GM12878 (cell line): ENCODE measurements around the gene TRIM7. TPM values are rescaled to one million over a fixed set of nuclear protein-coding genes. Genes with fewer than 3 reads are reported as not detected.

Source experiments
- BRCA1 ChIP-seq: IDR thresholded peaks from 2 replicates; pipeline ENCODE4 v1.6.1; 2011; ENCODE audit warnings: low read depth, low read length, improper control_type of control experiment
- FOXK2 ChIP-seq: fragments of 450-650 bp; IDR thresholded peaks from 2 replicates; pipeline ENCODE4 v1.6.1; 2017; ENCODE audit warnings: mild to moderate bottlenecking, moderate library complexity
- SMARCA5 ChIP-seq: fragments of 450-650 bp; IDR thresholded peaks from 2 replicates; pipeline ENCODE4 v1.6.1; 2017; ENCODE audit warnings: mild to moderate bottlenecking
- SUZ12 ChIP-seq: fragments of 200-600 bp; sonication (generic); IDR thresholded peaks from one replicate; pipeline ENCODE4 v1.6.1; 2018; ENCODE audit warnings: antibody characterized with exemption, mild to moderate bottlenecking; ENCODE audit not compliant: unreplicated experiment
- polyA plus RNA-seq, 11 experiments: library from polyadenylated mRNA; depleted of rRNA in 4 of 11; unstranded in 6 of 11; stranded (reverse) in 5 of 11; fragments of >200 nt; fragmentation: Nextera tagmentation in 4 of 11; fragmentation: Illumina TruSeq in 1 of 11; extraction: Ambion mirVana in 4 of 11; extraction: Trizol in 1 of 11; gene quantifications; 1 replicate in 1 of 11; 2 replicates in 10 of 11; pipeline versions ENCODE4 v1.2.1 to v1.2.3, GENCODE V29; 2011 to 2016; ENCODE audit warnings: inconsistent platforms in 2 of 11, missing spikeins in 2 of 11, low read depth in 1 of 11
- total RNA-seq, 4 experiments: library from RNA; depleted of rRNA in 3 of 4; stranded (reverse); fragments of >200 nt in 3 of 4; fragmentation: Illumina TruSeq in 1 of 4; extraction: Trizol in 1 of 4; gene quantifications; 2 replicates each; pipeline versions ENCODE4 v1.2.1 to v1.2.3, GENCODE V29; 2013 to 2021
- TF ChIP-seq, protein P1 (sequence below): IDR thresholded peaks from 2 replicates; pipeline ENCODE4 v1.6.1; 2011; ENCODE audit warnings: mild to moderate bottlenecking, low read depth, low read length, moderate library complexity; ENCODE audit not compliant: insufficient replicate concordance
- TF ChIP-seq, protein P2 (sequence below): fragments of 450-650 bp; IDR thresholded peaks from 2 replicates; pipeline ENCODE4 v1.6.1; 2017; ENCODE audit warnings: borderline replicate concordance
- TF ChIP-seq, protein P3 (sequence below): fragments of 450-650 bp; IDR thresholded peaks from 2 replicates; pipeline ENCODE4 v1.6.1; 2018; ENCODE audit warnings: mild to moderate bottlenecking, low read depth, moderate library complexity; ENCODE audit not compliant: partially characterized antibody

Gene TRIM7
- total and polyA plus RNA-seq, 10 of the 15 experiments (the other 5 are each of a cell fraction or from before 2014, with no cell fraction given) = 0.02 to 1.6 (median 0.41) TPM

DNA sequence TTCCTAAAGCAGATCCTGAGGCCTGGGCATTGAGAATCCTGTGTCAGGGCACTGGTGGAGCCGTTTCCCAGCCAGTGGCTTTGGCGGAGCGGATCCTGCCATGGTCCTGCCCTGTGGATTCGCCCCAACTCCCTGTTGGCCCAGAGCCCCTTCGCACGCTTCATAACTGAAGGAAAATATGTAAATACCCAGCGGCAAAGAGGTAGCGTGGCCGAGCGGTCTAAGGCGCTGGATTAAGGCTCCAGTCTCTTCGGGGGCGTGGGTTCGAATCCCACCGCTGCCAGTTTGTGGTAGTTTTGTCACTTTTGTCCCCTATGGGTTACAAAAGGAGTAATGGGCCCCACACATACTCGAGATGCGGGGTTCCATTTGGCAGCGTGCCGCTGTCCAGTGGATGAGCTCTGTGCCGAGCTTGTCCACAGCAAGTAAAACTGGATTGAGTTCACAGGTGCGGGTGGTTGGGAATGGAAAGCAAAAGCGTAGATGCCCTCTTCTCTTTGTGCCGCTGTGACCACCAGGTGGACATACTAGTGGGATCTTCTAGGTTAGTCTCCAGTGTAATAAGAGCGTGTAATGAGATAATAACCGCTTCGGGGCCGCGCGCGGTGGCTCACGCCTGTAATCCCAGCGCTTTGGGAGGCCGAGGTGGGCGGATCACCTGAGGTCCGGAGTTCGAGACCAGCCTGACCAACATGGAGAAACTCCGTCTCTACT, 17.3 kb downstream of the TRIM7 start (continued):
- TF ChIP-seq, protein P1, sequence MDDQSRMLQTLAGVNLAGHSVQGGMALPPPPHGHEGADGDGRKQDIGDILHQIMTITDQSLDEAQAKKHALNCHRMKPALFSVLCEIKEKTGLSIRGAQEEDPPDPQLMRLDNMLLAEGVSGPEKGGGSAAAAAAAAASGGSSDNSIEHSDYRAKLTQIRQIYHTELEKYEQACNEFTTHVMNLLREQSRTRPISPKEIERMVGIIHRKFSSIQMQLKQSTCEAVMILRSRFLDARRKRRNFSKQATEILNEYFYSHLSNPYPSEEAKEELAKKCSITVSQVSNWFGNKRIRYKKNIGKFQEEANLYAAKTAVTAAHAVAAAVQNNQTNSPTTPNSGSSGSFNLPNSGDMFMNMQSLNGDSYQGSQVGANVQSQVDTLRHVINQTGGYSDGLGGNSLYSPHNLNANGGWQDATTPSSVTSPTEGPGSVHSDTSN = no peak
- TF ChIP-seq FOXK2 = peak; percentile 55
- TF ChIP-seq SMARCA5 = peak; percentile 94; the same call in 1 of the 2 replicates
- no peak for TF ChIP-seq SUZ12
- TF ChIP-seq, protein P2, sequence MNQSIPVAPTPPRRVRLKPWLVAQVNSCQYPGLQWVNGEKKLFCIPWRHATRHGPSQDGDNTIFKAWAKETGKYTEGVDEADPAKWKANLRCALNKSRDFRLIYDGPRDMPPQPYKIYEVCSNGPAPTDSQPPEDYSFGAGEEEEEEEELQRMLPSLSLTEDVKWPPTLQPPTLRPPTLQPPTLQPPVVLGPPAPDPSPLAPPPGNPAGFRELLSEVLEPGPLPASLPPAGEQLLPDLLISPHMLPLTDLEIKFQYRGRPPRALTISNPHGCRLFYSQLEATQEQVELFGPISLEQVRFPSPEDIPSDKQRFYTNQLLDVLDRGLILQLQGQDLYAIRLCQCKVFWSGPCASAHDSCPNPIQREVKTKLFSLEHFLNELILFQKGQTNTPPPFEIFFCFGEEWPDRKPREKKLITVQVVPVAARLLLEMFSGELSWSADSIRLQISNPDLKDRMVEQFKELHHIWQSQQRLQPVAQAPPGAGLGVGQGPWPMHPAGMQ = no peak
- no peak for TF ChIP-seq BRCA1
- TF ChIP-seq, protein P3, sequence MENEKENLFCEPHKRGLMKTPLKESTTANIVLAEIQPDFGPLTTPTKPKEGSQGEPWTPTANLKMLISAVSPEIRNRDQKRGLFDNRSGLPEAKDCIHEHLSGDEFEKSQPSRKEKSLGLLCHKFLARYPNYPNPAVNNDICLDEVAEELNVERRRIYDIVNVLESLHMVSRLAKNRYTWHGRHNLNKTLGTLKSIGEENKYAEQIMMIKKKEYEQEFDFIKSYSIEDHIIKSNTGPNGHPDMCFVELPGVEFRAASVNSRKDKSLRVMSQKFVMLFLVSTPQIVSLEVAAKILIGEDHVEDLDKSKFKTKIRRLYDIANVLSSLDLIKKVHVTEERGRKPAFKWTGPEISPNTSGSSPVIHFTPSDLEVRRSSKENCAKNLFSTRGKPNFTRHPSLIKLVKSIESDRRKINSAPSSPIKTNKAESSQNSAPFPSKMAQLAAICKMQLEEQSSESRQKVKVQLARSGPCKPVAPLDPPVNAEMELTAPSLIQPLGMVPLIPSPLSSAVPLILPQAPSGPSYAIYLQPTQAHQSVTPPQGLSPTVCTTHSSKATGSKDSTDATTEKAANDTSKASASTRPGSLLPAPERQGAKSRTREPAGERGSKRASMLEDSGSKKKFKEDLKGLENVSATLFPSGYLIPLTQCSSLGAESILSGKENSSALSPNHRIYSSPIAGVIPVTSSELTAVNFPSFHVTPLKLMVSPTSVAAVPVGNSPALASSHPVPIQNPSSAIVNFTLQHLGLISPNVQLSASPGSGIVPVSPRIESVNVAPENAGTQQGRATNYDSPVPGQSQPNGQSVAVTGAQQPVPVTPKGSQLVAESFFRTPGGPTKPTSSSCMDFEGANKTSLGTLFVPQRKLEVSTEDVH = no peak
